GM19099 (cell line): ENCODE data around the gene SMAD6.

Experiments used
- POLR2A ChIP-seq: IDR thresholded peaks from 3 replicates; pipeline ENCODE4 v1.6.1; 2011; ENCODE audit warnings: low read depth; ENCODE audit not compliant: insufficient read length; ENCODE audit errors: extremely low read depth

SMAD6 gene

GRCh38 chr15:66670175-66670574 is 31.9 kb upstream of the SMAD6 start:
- TF ChIP-seq POLR2A = no peak

DNA sequence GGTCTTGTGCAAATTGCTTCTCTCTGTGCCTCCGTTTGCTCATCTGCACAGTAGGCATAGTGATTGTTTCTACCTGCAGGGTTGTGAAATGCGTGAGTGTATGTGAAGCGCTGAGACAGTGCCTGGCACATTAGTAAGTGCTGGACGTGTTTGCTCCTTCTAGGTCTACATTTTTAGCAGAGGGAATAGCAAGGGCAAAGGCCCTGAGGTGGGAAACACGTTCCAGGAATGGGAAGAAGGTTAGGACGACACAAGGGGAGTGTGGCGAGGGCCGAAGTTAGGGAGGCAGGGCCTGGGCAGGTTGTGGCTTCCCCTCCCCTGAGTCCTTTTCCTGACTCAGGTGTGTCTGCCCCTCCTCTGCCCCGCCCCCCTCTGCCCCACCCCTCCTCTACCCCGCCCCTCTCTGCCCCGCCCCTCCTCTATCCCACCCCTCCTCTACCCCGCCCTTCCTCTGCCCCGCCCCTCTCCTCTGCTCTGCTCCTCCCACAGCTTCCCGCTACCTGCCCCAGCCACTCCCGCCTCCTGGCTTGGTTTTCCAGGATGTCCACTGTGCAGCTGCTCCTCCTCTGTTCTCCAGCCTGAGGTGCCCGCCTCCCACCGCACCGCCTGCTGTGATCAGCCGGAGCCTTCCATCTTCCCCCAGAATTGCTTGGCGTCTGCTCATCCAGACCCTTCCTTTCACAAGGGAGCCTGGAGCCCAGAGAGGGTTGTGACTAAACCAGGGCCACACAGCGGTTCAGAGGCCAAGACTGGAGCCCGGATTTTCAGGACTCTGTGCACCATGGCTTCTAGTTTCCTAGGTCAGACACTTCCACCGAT is 31.1 kb upstream of the SMAD6 start:
- TF ChIP-seq POLR2A = no peak

DNA sequence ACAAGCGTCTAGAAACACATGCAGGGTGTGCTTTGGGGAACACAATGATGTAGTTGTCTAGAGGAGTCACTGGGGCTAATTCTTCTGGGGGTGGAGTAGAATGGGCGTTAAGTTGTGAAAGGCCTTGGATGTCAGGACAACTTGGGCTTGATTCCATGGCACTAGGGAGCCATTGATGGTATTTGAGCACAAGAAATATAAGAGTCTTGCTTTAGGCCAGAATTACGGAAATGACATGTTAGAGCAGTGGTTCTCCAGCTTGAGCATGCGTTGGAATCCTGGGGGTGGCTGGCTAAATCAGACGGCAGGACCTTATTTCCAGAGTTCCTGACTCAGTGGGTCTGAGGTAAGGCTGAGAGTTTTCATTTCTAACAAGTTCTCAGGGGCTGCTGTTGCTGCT is 29.2 kb upstream of the SMAD6 start:
- no peak for TF ChIP-seq POLR2A

DNA sequence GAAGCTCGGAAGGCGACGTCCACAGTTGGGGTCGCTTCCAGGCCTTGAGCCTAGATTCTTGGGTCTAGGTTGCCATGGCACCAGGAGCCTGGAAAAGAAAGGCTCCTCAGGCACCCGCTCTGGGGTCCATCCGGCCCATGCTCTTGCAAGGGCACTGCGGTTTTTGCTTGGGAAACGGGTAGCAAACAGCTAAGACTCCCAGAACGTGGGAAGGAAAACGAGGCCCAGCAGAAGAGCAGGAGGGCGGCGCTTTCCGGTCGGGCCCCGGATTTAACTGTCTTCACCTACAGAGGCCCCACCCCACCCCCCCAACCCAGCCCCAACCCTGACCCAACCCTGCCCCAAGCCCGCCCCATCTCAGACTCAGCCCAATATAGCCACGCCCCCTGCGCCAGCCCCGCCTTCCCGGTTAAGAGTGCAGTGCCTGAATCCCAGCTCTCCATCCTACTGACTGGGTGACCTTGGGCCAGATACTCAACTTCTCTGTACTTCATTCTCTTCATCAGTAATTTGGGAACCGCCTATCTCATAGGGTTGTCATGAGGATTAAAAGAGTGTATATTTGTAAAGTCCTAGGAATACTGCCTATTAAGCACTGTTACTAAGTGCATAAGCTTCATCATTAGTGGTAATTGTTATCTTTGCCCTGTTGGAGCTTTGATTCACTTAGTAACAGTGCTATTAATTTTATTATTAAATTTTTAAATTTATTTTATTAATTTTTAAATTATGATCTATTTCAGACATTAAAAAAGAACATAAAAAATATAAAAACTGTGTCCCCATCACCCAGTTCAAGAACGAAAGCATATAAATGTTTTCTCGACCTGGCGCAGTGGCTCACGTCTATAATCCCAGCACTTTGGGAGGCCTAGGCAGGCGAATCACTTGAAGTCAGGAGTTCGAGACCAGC is 28.4 kb upstream of the SMAD6 start:
- TF ChIP-seq POLR2A = no peak

DNA sequence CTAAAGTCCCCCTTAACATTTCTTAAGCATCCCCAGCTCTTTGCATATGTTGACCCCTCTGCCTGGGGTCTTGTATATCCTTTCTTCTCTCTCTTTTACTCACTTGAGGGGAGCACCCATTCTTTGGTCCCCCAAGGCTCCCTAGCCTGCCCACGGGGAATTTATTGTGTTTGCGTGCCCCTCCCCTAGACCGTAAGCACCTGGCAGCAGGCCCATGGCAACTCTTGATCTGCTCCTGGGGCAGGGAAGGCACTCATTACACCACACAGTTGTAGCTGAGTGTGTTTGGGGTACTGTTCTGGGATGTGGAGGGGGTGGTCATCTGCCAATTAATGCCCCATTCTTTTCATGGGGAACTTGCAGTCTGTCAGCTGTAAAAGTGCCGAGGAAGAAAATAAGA is 27.3 kb upstream of the SMAD6 start:
- no peak for TF ChIP-seq POLR2A

DNA sequence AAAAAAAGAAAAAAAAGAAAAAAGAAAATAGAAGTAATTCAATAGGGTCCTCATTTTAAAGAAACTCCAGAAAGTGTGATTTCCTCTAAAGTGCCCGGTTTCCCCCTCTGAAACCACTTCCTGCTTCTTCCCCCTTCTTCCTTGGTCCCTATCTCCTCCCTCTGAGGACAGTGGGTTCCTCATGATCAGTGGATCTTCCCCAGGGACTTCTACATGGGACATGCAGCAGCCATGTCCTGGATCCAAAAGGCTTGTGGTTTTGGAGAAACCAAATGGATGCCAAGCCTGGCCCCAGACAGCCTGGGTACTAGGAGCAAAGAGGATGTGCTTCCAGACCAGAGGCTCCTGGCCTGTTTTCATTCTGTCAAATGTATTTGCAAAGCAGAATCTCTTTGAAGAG is 26.6 kb upstream of the SMAD6 start:
- TF ChIP-seq POLR2A = no peak

- TF ChIP-seq POLR2A = no peak
Measured at GRCh38 chr15:66677336-66677735, 24.7 kb upstream of the SMAD6 start.

- TF ChIP-seq POLR2A = no peak
Measured at GRCh38 chr15:66679061-66679656, 22.9 kb upstream of the SMAD6 start.

GRCh38 chr15:66679657-66680108 is 22.4 kb upstream of the SMAD6 start:
- TF ChIP-seq POLR2A = no peak

- no peak for TF ChIP-seq POLR2A
Measured at GRCh38 chr15:66680502-66680901, 21.5 kb upstream of the SMAD6 start.

- TF ChIP-seq POLR2A = no peak
Measured at GRCh38 chr15:66681395-66681794, 20.6 kb upstream of the SMAD6 start.

DNA sequence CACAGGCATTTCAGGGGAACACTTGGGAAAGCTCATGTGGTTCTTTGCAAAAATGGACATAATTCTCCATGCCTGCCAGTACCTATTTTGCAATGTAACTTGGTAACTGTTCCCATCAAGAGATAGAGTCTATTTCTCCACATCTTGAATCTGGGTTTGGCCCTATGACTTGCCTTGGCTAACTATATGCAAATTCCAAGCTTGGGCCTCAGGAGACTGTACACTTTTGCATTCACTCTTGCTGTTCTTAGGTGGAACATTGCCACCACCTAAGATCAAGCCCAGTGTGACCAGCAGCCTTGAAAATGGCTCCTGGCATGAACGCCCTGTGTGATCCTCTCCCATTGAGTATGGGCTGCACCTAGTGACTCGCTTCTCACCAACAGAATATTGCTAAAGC is 19.8 kb upstream of the SMAD6 start:
- TF ChIP-seq POLR2A = no peak

DNA sequence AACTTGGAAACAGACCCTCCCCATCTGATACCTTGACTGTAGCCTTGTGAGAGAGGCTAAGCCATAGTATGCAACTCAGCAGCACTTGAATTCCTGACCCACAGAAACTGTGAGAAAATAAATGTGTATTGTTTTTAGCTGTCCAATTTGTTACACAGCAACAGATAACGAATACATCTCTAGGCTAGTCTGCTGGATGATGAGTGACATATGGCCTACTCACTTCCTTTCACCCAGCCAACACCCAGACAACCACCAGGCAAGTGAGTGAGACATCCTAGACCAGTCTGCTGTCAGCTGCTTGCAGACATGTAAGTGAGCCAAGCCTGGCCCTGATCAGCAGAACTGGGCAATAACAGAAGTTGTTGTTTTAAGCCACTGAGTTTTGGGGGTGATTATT is 19.2 kb upstream of the SMAD6 start:
- no peak for TF ChIP-seq POLR2A

GRCh38 chr15:66684136-66684681 is 17.8 kb upstream of the SMAD6 start:
- TF ChIP-seq POLR2A = no peak

- no peak for TF ChIP-seq POLR2A
Measured at GRCh38 chr15:66685638-66686150, 16.3 kb upstream of the SMAD6 start.
